ENCODE data around the gene TXNDC2. TPM values are rescaled to one million over a fixed set of nuclear protein-coding genes. Genes with fewer than 3 reads are reported as not detected.
"Not testable (repeated sequence)": the region's sequence is repeated elsewhere in the genome, so short reads cannot be mapped to it uniquely, and the experiment has no call there.

The TXNDC2 gene
- polyA plus RNA-seq, 4 donors: 0.03 to 0.10 TPM; not detected in 2

DNA sequence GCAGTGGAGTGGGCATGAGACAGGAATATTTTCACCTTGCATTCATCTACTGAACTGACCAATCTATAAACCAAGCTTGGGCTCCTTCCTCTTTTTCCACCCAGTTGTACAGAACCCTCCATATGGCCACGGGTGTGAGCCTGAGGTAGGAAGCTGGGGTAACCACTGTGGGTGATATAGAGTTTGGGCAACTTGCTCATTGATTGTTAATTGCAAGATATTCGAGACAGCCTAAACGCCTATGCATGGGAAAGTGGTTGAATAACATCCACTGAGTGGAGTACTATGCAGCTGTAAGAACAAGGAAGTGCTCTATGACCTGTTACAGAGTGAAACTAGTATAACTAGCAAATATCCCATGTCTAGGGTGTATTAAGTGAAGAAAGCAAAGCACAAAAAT is 20.7 kb downstream of the TXNDC2 start:
- H3K27me3 ChIP-seq (ENCODE audit: control insufficient read depth in 3 of 3, insufficient read depth in 3 of 3, low read length in 3 of 3): peaks cover 0 to 1% (median 0%) of the 10 kb centered on the region in 3 donors
- H3K4me1 ChIP-seq (ENCODE audit: control insufficient read depth in 3 of 3, insufficient read depth in 2 of 3, low read depth in 1 of 3, low read length in 2 of 3): no peaks in the 10 kb centered on the region
- no peak overlapping the region for H3K27ac ChIP-seq (ENCODE audit: low read depth in 1 of 3, low read length in 2 of 3)
- H3K4me3 ChIP-seq (ENCODE audit: low read depth in 1 of 3, low read length in 3 of 3): no peak overlapping the region
- DNase-seq (no peak), FAIRE-seq (no peak)
- no peaks in the 10 kb centered on the region for H3K36me3 ChIP-seq (ENCODE audit: control insufficient read depth in 3 of 3, insufficient read depth in 2 of 3, low read depth in 1 of 3, low read length in 3 of 3)
- WGBS, 3 donors: 79 to 86% (median 82%) methylated on average over 3 of the region's 3 CpGs
- peaks cover 0 to 1% of the 10 kb centered on the region in 2 donors for H3K9me3 ChIP-seq (ENCODE audit: control insufficient read depth in 2 of 2, insufficient read depth in 1 of 2, low read depth in 1 of 2, low read length in 1 of 2)

DNA sequence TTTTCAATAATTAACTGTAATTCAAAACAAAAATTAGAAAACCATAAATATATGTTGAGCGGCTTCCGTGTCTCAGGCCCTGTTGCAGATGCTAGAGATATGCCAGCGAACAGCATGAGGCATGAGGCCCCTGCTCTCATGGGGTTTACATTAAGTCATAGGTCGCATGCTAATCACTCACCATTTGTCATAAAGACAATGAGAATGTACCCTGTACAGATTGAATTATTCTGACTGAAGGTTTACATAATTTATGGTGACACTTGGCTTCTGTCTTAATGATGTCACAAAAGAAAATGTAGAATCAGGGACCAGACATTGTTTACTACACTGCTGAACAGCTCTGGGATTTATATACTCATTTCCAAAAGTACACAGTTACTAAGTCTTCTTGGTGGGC is 22.1 kb downstream of the TXNDC2 start:
- 89 to 97% (median 90%) methylated on average over 4 of the region's 4 CpGs for WGBS, 3 donors
- no peak for FAIRE-seq
- no peak overlapping the region for H3K4me3 ChIP-seq (ENCODE audit: low read depth in 1 of 3, low read length in 3 of 3)
- no peak for DNase-seq
- no peaks in the 10 kb centered on the region for H3K36me3 ChIP-seq (ENCODE audit: control insufficient read depth in 3 of 3, insufficient read depth in 2 of 3, low read depth in 1 of 3, low read length in 3 of 3)
- no peak overlapping the region for H3K27ac ChIP-seq (ENCODE audit: low read depth in 1 of 3, low read length in 2 of 3)
- no peaks in the 10 kb centered on the region for H3K4me1 ChIP-seq (ENCODE audit: control insufficient read depth in 3 of 3, insufficient read depth in 2 of 3, low read depth in 1 of 3, low read length in 2 of 3)
- peaks cover 0 to 1% (median 0%) of the 10 kb centered on the region in 3 donors for H3K27me3 ChIP-seq (ENCODE audit: control insufficient read depth in 3 of 3, insufficient read depth in 3 of 3, low read length in 3 of 3)
- H3K9me3 ChIP-seq (ENCODE audit: control insufficient read depth in 2 of 2, insufficient read depth in 1 of 2, low read depth in 1 of 2, low read length in 1 of 2): peaks cover 1 to 5% of the 10 kb centered on the region in 2 donors

DNA sequence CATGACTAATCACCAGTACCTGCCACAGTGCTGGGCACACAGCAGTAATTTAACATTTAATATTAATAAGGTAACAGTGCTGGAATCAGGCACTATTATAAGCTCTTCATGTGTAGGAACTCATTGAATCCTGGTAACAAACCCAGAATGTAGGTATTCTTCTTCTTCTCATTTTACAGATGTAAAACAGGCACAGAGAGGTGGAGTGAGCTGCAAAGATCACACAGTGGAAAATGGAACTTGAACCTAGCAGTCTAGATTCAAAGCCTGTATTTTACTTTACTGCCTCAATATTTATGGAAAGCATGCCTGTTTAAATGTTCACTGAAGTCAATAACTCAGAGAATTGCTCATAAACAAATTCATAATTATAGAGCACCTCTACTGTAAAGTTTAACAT is 24.3 kb downstream of the TXNDC2 start:
- no peak for DNase-seq
- Histone ChIP-seq H3K27me3 (ENCODE audit: control insufficient read depth in 3 of 3, insufficient read depth in 3 of 3, low read length in 3 of 3) (peaks cover 0 to 1% (median 0%) of the 10 kb centered on the region in 3 donors), H3K27ac (ENCODE audit: low read depth in 1 of 3, low read length in 2 of 3) (no peak overlapping the region), H3K4me1 (ENCODE audit: control insufficient read depth in 3 of 3, insufficient read depth in 2 of 3, low read depth in 1 of 3, low read length in 2 of 3) (no peaks in the 10 kb centered on the region), H3K36me3 (ENCODE audit: control insufficient read depth in 3 of 3, insufficient read depth in 2 of 3, low read depth in 1 of 3, low read length in 3 of 3) (no peaks in the 10 kb centered on the region), H3K9me3 (ENCODE audit: control insufficient read depth in 2 of 2, insufficient read depth in 1 of 2, low read depth in 1 of 2, low read length in 1 of 2) (peaks cover 1 to 5% of the 10 kb centered on the region in 2 donors), H3K4me3 (ENCODE audit: low read depth in 1 of 3, low read length in 3 of 3) (no peak overlapping the region)
- no peak for FAIRE-seq

DNA sequence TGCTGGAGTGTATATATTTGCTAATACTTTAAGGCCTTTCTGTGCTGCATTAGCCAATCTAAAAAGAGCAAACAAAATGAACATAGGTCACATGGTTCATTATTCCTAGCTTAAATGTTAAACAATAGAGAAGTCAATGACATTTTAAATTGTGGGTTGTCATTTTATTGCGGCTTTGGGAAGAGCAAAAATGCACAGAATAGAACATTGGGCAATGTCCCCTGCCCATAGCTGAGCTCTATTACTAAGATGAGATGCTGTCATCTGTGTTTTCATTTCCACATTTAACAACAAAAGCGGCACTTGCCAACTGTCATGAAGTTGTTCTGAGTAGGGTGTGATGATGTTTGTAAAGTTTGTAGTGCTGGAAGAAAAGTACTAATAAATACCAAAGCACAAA is 24.9 kb downstream of the TXNDC2 start:
- Histone ChIP-seq H3K4me1 (ENCODE audit: control insufficient read depth in 3 of 3, insufficient read depth in 2 of 3, low read depth in 1 of 3, low read length in 2 of 3) (no peaks in the 10 kb centered on the region), H3K27ac (ENCODE audit: low read depth in 1 of 3, low read length in 2 of 3) (no peak overlapping the region), H3K4me3 (ENCODE audit: low read depth in 1 of 3, low read length in 3 of 3) (no peak overlapping the region), H3K9me3 (ENCODE audit: control insufficient read depth in 2 of 2, insufficient read depth in 1 of 2, low read depth in 1 of 2, low read length in 1 of 2) (peaks cover 1 to 5% of the 10 kb centered on the region in 2 donors), H3K27me3 (ENCODE audit: control insufficient read depth in 3 of 3, insufficient read depth in 3 of 3, low read length in 3 of 3) (peaks cover 0 to under 1% (median 0%) of the 10 kb centered on the region in 3 donors), H3K36me3 (ENCODE audit: control insufficient read depth in 3 of 3, insufficient read depth in 2 of 3, low read depth in 1 of 3, low read length in 3 of 3) (no peaks in the 10 kb centered on the region)
- no peak for DNase-seq
- 91 to 94% (median 92%) methylated on average over 2 of the region's 2 CpGs for WGBS, 3 donors
- no peak for FAIRE-seq

DNA sequence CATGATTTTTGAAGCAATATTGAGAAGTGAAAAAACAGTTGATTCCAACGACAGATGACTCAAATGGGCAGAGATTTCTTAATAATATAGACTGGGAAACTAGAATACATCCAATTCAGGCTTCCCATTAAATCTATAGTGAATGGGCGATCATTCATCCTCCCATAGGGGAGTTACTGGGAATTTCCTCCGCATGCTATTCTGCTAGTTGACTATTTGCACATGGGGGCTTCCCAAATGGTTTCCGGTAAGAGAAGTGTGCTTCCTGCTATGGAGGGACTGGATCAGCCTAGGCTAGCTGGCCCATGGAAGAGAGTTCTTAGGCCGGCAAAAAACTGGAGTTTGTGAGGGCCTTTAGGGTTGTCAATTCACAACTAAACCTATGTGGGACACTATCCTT is 25.5 kb downstream of the TXNDC2 start:
- Histone ChIP-seq H3K36me3 (ENCODE audit: control insufficient read depth in 3 of 3, insufficient read depth in 2 of 3, low read depth in 1 of 3, low read length in 3 of 3) (no peaks in the 10 kb centered on the region), H3K4me1 (ENCODE audit: control insufficient read depth in 3 of 3, insufficient read depth in 2 of 3, low read depth in 1 of 3, low read length in 2 of 3) (no peaks in the 10 kb centered on the region), H3K27me3 (ENCODE audit: control insufficient read depth in 3 of 3, insufficient read depth in 3 of 3, low read length in 3 of 3) (no peaks in the 10 kb centered on the region), H3K4me3 (ENCODE audit: low read depth in 1 of 3, low read length in 3 of 3) (no peak overlapping the region), H3K9me3 (ENCODE audit: control insufficient read depth in 2 of 2, insufficient read depth in 1 of 2, low read depth in 1 of 2, low read length in 1 of 2) (peaks cover 1 to 5% of the 10 kb centered on the region in 2 donors), H3K27ac (ENCODE audit: low read depth in 1 of 3, low read length in 2 of 3) (no peak overlapping the region)
- FAIRE-seq (no peak), DNase-seq (no peak)
- 92 to 95% (median 92%) methylated on average over 5 of the region's 5 CpGs for WGBS, 3 donors

DNA sequence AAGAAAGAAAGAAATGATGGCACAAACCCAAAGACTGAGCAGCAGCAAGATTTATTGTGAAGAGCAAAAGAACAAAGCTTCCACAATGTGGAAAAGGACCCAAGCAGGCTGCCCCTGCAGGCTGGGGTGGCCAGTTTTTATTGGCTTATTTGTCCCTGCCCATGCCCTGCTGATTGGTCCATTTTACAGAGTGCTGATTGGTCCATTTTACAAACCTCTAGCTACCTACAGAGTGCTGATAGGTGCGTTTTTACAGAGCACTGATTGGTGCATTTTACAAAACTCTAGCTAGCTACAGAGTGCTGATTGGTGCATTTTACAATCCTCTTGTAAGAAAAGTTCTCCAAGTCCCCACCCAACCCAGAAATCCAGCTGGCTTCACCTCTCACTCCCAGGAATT is 26.5 kb downstream of the TXNDC2 start:
- not testable (repeated sequence) for H3K27me3 ChIP-seq (ENCODE audit: control insufficient read depth in 3 of 3, insufficient read depth in 3 of 3, low read length in 3 of 3); H3K4me1 ChIP-seq (ENCODE audit: control insufficient read depth in 3 of 3, insufficient read depth in 2 of 3, low read depth in 1 of 3, low read length in 2 of 3); H3K4me3 ChIP-seq (ENCODE audit: low read depth in 1 of 3, low read length in 3 of 3); FAIRE-seq; DNase-seq; H3K36me3 ChIP-seq (ENCODE audit: control insufficient read depth in 3 of 3, insufficient read depth in 2 of 3, low read depth in 1 of 3, low read length in 3 of 3); H3K9me3 ChIP-seq (ENCODE audit: control insufficient read depth in 2 of 2, insufficient read depth in 1 of 2, low read depth in 1 of 2, low read length in 1 of 2); H3K27ac ChIP-seq (ENCODE audit: low read depth in 1 of 3, low read length in 2 of 3)
- WGBS, 3 donors: 95 to 100% (median 96%) methylated on average over 1 of the region's 1 CpG

DNA sequence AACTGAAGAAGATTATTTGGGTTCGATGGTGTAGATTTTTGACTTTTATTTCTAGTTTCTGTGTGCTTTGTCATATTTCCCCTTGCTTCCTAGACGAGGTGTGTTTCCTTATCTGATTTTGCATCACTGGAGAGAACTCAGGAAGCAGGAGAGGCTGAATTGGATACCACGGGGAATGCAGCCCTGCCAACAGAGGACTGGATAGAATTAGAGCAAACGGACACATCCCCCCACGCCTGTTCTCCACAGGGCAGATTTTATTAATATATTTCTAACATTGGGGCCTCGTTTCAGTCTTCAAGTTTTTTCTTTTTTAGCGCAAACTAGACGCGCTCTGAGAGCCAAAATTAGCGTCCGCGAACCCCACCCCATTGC is 27.4 kb downstream of the TXNDC2 start:
- WGBS, 3 donors: 5 to 8% (median 6%) methylated on average over 12 of the region's 12 CpGs
- DNase-seq (no peak), FAIRE-seq (no peak)
- H3K27me3 ChIP-seq (ENCODE audit: control insufficient read depth in 3 of 3, insufficient read depth in 3 of 3, low read length in 3 of 3): no peaks in the 10 kb centered on the region
- H3K36me3 ChIP-seq (ENCODE audit: control insufficient read depth in 3 of 3, insufficient read depth in 2 of 3, low read depth in 1 of 3, low read length in 3 of 3): no peaks in the 10 kb centered on the region
- peaks cover 5 to 7% (median 5%) of the 10 kb centered on the region in 3 donors for H3K4me1 ChIP-seq (ENCODE audit: control insufficient read depth in 3 of 3, insufficient read depth in 2 of 3, low read depth in 1 of 3, low read length in 2 of 3)
- H3K4me3 ChIP-seq (ENCODE audit: low read depth in 1 of 3, low read length in 3 of 3): peak overlapping the region; percentile 60 to 100 (median 100)
- peak overlapping the region in 2 of 3 donors; percentile 86 to 99 for H3K27ac ChIP-seq (ENCODE audit: low read depth in 1 of 3, low read length in 2 of 3)
- H3K9me3 ChIP-seq (ENCODE audit: control insufficient read depth in 2 of 2, insufficient read depth in 1 of 2, low read depth in 1 of 2, low read length in 1 of 2): peaks cover 0 to 5% of the 10 kb centered on the region in 2 donors

DNA sequence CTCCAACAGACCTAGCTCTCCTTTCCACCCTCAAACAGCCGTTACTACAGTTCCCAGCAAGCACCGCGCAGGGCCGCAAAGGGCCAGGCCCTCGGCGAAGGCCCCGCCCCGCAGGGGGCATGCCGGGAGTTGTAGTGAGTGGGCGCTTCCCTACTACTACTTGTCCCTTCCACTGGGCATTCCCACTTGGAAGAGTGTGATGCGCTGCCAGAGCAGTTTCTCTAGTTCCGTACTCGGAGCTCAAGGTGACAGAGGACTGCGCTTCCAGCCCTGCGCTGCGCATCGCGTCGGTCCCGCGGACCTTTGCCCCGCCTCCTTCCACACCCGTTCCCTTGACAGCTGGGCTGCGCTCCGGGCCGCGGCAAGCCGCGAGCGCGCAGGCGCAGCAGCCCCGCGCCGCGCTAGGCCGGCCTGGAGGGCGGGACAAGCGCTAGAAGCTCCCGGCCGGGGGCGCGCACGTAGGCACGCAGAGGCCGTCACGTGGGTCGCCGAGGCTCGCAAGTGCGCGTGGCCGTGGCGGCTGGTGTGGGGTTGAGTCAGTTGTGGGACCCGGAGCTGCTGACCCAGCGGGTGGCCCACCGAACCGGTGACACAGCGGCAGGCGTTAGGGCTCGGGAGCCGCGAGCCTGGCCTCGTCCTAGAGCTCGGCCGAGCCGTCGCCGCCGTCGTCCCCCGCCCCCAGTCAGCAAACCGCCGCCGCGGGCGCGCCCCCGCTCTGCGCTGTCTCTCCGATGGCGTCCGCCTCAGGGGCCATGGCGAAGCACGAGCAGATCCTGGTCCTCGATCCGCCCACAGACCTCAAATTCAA is 28.0 kb downstream of the TXNDC2 start, which contains the start of gene VAPA:
Gene VAPA, plus strand, starts transcription at position 491 of the 808 bp plus-strand sequence. Its CDS starts 241 bp downstream, at position 732.
- Histone ChIP-seq H3K36me3 (ENCODE audit: control insufficient read depth in 3 of 3, insufficient read depth in 2 of 3, low read depth in 1 of 3, low read length in 3 of 3) (peaks cover 0 to under 1% (median 0%) of the 10 kb centered on the region in 3 donors), H3K4me3 (ENCODE audit: low read depth in 1 of 3, low read length in 3 of 3) (peak within 1 kb of the TSS; percentile 72 to 100 (median 100)), H3K9me3 (ENCODE audit: control insufficient read depth in 2 of 2, insufficient read depth in 1 of 2, low read depth in 1 of 2, low read length in 1 of 2) (peaks cover 0 to 5% of the 10 kb centered on the region in 2 donors), H3K27me3 (ENCODE audit: control insufficient read depth in 3 of 3, insufficient read depth in 3 of 3, low read length in 3 of 3) (no peaks in the 10 kb centered on the region), H3K27ac (ENCODE audit: low read depth in 1 of 3, low read length in 2 of 3) (peak within 1 kb of the TSS; percentile 91 to 99 (median 99)), H3K4me1 (ENCODE audit: control insufficient read depth in 3 of 3, insufficient read depth in 2 of 3, low read depth in 1 of 3, low read length in 2 of 3) (peaks cover 5 to 10% (median 9%) of the 10 kb centered on the region in 3 donors)
- DNase-seq: peak; percentile 96 to 99
- 0 to 1% (median 0%) methylated on average over 54 to 87 of the region's 87 CpGs for WGBS, 3 donors
- FAIRE-seq: no peak
